ENCODE measurements around the gene SLCO1B3. TPM values are rescaled to one million over a fixed set of nuclear protein-coding genes. Genes with fewer than 3 reads are reported as not detected.

The SLCO1B3 gene
- total RNA-seq, 1 donor from 2014 or later = not detected

DNA sequence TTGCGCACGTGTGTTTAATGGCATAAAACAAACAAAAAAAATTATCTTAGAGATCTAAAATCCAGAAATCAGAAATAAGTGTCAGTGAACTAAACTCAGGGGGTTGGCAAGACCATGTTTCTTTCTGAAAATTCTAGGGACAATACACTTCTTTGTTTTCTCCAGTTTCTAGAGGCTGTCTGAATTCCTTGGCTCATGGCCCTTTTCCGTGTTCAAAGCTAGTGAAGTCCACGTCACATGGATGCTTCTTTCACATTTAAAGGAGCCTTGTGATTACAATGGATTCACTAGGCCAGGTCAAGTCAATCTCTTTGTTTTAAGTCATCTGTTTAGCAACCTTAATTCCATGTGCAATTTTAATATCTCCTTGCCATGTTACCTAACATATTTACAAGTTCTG, 22.4 kb downstream of the SLCO1B3 start:
- H3K4me3 Mint-ChIP-seq = no peak overlapping the region
- TF ChIP-seq, protein P1, sequence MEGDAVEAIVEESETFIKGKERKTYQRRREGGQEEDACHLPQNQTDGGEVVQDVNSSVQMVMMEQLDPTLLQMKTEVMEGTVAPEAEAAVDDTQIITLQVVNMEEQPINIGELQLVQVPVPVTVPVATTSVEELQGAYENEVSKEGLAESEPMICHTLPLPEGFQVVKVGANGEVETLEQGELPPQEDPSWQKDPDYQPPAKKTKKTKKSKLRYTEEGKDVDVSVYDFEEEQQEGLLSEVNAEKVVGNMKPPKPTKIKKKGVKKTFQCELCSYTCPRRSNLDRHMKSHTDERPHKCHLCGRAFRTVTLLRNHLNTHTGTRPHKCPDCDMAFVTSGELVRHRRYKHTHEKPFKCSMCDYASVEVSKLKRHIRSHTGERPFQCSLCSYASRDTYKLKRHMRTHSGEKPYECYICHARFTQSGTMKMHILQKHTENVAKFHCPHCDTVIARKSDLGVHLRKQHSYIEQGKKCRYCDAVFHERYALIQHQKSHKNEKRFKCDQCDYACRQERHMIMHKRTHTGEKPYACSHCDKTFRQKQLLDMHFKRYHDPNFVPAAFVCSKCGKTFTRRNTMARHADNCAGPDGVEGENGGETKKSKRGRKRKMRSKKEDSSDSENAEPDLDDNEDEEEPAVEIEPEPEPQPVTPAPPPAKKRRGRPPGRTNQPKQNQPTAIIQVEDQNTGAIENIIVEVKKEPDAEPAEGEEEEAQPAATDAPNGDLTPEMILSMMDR (conservative IDR thresholded peaks at IDR 0.05) = no peak
- no peak for DNase-seq (ENCODE audit: low read depth, low spot score)
- H3K9me3 Mint-ChIP-seq = no peaks in the 10 kb centered on the region
- no peaks in the 10 kb centered on the region for H3K36me3 Mint-ChIP-seq (ENCODE audit: low read depth)
- H3K27ac Mint-ChIP-seq (ENCODE audit: unreplicated experiment) = no peak overlapping the region
- peaks cover 5% of the 10 kb centered on the region for H3K4me1 Mint-ChIP-seq
- no peaks in the 10 kb centered on the region for H3K27me3 Mint-ChIP-seq (ENCODE audit: low read depth)

DNA sequence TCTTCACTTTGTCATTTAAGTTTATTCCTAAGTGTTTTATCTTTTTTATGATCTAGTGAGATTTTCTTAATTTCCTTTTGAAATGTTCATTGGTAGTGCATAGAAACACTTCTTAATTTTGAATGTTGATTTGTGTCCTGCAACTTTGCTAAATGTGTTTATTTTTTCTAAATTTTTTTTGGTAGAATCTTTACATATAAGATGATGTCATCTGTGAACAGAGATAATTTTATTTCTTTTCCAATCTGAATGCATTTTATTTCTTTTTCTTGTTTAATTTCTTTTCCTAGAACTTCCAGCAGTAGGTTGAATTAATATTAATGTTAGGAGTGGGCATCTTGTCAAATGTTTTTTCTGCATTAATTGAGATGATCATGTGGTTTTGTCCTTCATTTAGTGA, 42.1 kb downstream of the SLCO1B3 start:
- H3K27ac Mint-ChIP-seq (ENCODE audit: unreplicated experiment) = no peak overlapping the region
- H3K9me3 Mint-ChIP-seq = peaks cover 11% of the 10 kb centered on the region
- no peaks in the 10 kb centered on the region for H3K36me3 Mint-ChIP-seq (ENCODE audit: low read depth)
- TF ChIP-seq, protein P1 (conservative IDR thresholded peaks at IDR 0.05) = no peak
- no peaks in the 10 kb centered on the region for H3K4me1 Mint-ChIP-seq
- no peaks in the 10 kb centered on the region for H3K27me3 Mint-ChIP-seq (ENCODE audit: low read depth)
- H3K4me3 Mint-ChIP-seq = no peak overlapping the region
- DNase-seq (ENCODE audit: low read depth, low spot score) = no peak

DNA sequence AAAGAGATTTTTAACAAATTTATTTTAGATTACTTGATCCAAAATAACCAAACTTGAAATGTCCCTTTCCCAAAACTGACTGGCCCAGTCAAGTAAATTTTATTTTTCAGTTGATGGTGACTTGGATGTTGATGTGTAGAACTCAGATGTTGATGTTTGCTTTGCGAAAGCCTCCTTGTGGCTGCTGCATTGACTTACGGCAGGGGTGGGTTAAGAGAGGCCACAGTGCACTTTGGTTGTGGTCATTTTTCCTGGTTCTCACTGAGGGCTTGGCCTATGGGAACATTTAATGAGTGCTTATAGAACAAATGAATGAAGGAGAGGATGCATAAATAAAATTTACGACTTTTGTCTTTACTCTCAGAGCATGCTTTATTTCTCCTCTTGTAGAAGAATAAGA, 52.6 kb downstream of the SLCO1B3 start:
- no peaks in the 10 kb centered on the region for H3K36me3 Mint-ChIP-seq (ENCODE audit: low read depth)

DNA sequence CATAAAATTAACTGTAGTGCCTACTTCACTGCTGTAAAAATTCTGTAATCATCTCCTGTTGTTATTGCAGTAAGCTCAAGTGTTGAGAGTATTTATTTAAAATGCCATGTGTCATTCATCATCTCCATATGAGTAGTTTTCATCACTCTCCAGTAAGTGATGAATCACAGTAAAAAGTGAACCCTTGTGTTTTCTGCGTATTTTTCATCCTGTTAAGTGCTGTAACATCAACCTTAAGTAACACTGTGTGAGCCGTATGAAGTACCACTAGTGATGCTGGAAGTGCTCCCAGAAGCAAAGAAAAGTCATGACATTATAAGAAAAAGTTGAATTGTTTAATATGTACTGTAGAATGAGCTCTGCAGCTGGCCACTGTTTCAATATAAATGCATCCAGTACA, 55.4 kb downstream of the SLCO1B3 start:
- Mint-ChIP-seq H3K4me1 (no peaks in the 10 kb centered on the region), H3K27ac (ENCODE audit: unreplicated experiment) (no peak overlapping the region), H3K36me3 (ENCODE audit: low read depth) (no peaks in the 10 kb centered on the region), H3K27me3 (ENCODE audit: low read depth) (no peaks in the 10 kb centered on the region), H3K9me3 (peaks cover 3% of the 10 kb centered on the region), H3K4me3 (no peak overlapping the region)
- TF ChIP-seq, protein P1 (conservative IDR thresholded peaks at IDR 0.05) = no peak
- DNase-seq (ENCODE audit: low read depth, low spot score) = no peak

More for the DNA sequence above, 52.6 kb downstream of the SLCO1B3 start:
- peaks cover 3% of the 10 kb centered on the region for H3K9me3 Mint-ChIP-seq
- no peak overlapping the region for H3K4me3 Mint-ChIP-seq
- TF ChIP-seq, protein P1 (conservative IDR thresholded peaks at IDR 0.05) = no peak
- DNase-seq (ENCODE audit: low read depth, low spot score) = no peak
- no peaks in the 10 kb centered on the region for H3K4me1 Mint-ChIP-seq
- H3K27ac Mint-ChIP-seq (ENCODE audit: unreplicated experiment) = no peak overlapping the region
- no peaks in the 10 kb centered on the region for H3K27me3 Mint-ChIP-seq (ENCODE audit: low read depth)

DNA sequence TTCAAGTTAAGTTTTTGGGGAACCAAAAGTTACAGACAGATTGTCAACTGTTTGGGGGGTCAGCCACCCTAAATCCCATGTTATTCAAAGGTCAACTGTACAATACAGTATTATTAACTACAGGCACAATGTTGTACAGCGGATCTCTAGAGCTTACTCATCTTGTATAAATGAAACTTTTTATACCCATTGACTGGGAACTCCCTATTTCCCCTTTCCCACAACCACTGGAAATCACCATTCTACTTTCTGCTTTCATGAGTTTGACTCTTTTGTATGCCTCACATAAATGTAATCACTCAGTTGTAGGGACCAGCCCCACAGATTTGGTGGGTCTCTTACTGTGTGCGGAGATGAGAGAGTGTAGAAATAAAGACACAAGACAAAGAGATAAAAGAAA, 57.8 kb downstream of the SLCO1B3 start:
- H3K4me1 Mint-ChIP-seq = no peaks in the 10 kb centered on the region
- no peaks in the 10 kb centered on the region for H3K27me3 Mint-ChIP-seq (ENCODE audit: low read depth)
- no peak overlapping the region for H3K4me3 Mint-ChIP-seq
- peaks cover 3% of the 10 kb centered on the region for H3K9me3 Mint-ChIP-seq
- TF ChIP-seq, protein P1 (conservative IDR thresholded peaks at IDR 0.05) = no peak
- no peak overlapping the region for H3K27ac Mint-ChIP-seq (ENCODE audit: unreplicated experiment)
- DNase-seq (ENCODE audit: low read depth, low spot score) = no peak
- H3K36me3 Mint-ChIP-seq (ENCODE audit: low read depth) = no peaks in the 10 kb centered on the region

DNA sequence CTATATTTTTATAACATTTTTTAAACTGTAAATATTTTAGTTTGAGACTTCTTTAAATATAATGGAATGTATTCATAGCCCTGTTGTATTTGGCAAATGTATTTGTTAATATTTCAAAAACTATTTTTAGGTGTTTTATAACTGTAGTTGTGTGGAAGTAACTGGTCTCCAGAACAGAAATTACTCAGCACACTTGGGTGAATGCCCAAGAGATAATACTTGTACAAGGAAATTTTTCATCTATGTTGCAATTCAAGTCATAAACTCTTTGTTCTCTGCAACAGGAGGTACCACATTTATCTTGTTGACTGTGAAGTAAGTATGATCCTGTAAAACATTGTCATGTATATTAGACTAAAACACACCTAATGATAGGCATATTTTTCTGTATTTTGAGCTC, 72.8 kb downstream of the SLCO1B3 start:
- Mint-ChIP-seq H3K36me3 (ENCODE audit: low read depth) (no peaks in the 10 kb centered on the region), H3K27me3 (ENCODE audit: low read depth) (peaks cover 3% of the 10 kb centered on the region), H3K4me3 (no peak overlapping the region), H3K27ac (ENCODE audit: unreplicated experiment) (no peak overlapping the region), H3K4me1 (no peaks in the 10 kb centered on the region), H3K9me3 (peaks cover 4% of the 10 kb centered on the region)
- TF ChIP-seq, protein P1 (conservative IDR thresholded peaks at IDR 0.05) = no peak
- DNase-seq (ENCODE audit: low read depth, low spot score) = no peak

Measured in neural crest cell (in vitro differentiated cells).